SK-N-SH treated with all-trans-retinoic acid at 6 μM for 48 hours (cell line): ENCODE results near the gene ZSCAN16.

ENCODE experiments used
- ATAC-seq: fragments of 200-7000 bp; cut with Tn5 transposase; 3 replicates; pipeline ENCODE4 v1.9.1; 2020; ENCODE audit warnings: mild to moderate bottlenecking, moderate library complexity
- ARNTL ChIP-seq: fragments of 450-650 bp; formaldehyde crosslinking; IDR thresholded peaks from 2 replicates; pipeline ENCODE4 v1.5.0; 2020; ENCODE audit warnings: low read depth, mild to moderate bottlenecking, moderate library complexity, borderline replicate concordance
- BACH2 ChIP-seq: fragments of 250-450 bp; sonication (Bioruptor Pico); IDR thresholded peaks from 2 replicates; pipeline ENCODE4 v1.9.0; 2021; ENCODE audit warnings: mild to moderate bottlenecking, borderline replicate concordance
- CSDC2 ChIP-seq: fragments of 250-450 bp; sonication (Bioruptor Pico); IDR thresholded peaks from 2 replicates; pipeline ENCODE4 v1.5.0; 2020; ENCODE audit warnings: mild to moderate bottlenecking, moderate library complexity
- OSR1 ChIP-seq: fragments of 250-450 bp; sonication (Bioruptor Pico); IDR thresholded peaks from 2 replicates; pipeline ENCODE4 v1.8.0; 2022; ENCODE audit warnings: moderate library complexity, mild to moderate bottlenecking, inconsistent platforms
- PPARA ChIP-seq: fragments of 250-450 bp; sonication (Bioruptor Pico); IDR thresholded peaks from 2 replicates; pipeline ENCODE4 v1.5.0; 2020; ENCODE audit warnings: mild to moderate bottlenecking, borderline replicate concordance
- RARB ChIP-seq: fragments of 250-450 bp; sonication (Bioruptor Pico); IDR thresholded peaks from 2 replicates; pipeline ENCODE4 v1.8.0; 2021; ENCODE audit warnings: mild to moderate bottlenecking, moderate library complexity
- SNAI2 ChIP-seq: fragments of 250-450 bp; sonication (Bioruptor Pico); IDR thresholded peaks from 2 replicates; pipeline ENCODE4 v1.5.0; 2020; ENCODE audit warnings: mild to moderate bottlenecking, moderate library complexity
- TOX ChIP-seq: fragments of 250-450 bp; sonication (Bioruptor Pico); IDR thresholded peaks from 2 replicates; pipeline ENCODE4 v1.8.0; 2021; ENCODE audit warnings: mild to moderate bottlenecking, moderate library complexity, borderline replicate concordance
- ZC3H10 ChIP-seq: fragments of 250-450 bp; sonication (Bioruptor Pico); IDR thresholded peaks from 2 replicates; pipeline ENCODE4 v1.5.1; 2021; ENCODE audit warnings: mild to moderate bottlenecking, moderate library complexity
- ZFP3 ChIP-seq: fragments of 250-450 bp; sonication (Bioruptor Pico); IDR thresholded peaks from 2 replicates; pipeline ENCODE4 v1.5.0; 2020; ENCODE audit warnings: mild to moderate bottlenecking, moderate library complexity
- ZFP30 ChIP-seq: fragments of 450-650 bp; formaldehyde crosslinking; IDR thresholded peaks from 2 replicates; pipeline ENCODE4 v1.5.0; 2022; ENCODE audit warnings: mild to moderate bottlenecking, moderate library complexity
- ZNF70 ChIP-seq: fragments of 450-650 bp; formaldehyde crosslinking; IDR thresholded peaks from 2 replicates; pipeline ENCODE4 v1.5.0; 2020; ENCODE audit warnings: mild to moderate bottlenecking, moderate library complexity
- ZNF8 ChIP-seq: fragments of 450-650 bp; formaldehyde crosslinking; IDR thresholded peaks from 2 replicates; pipeline ENCODE4 v1.5.0; 2020; ENCODE audit warnings: mild to moderate bottlenecking, moderate library complexity
- TF ChIP-seq, protein P1 (sequence below): fragments of 250-450 bp; sonication (Bioruptor Pico); IDR thresholded peaks from 2 replicates; pipeline ENCODE4 v1.8.0; 2021; ENCODE audit warnings: low read depth, mild to moderate bottlenecking, moderate library complexity, borderline replicate concordance
- TF ChIP-seq, protein P2 (sequence below): fragments of 250-450 bp; sonication (Bioruptor Pico); IDR thresholded peaks from 2 replicates; pipeline ENCODE4 v1.5.1; 2021; ENCODE audit warnings: mild to moderate bottlenecking, moderate library complexity
- TF ChIP-seq, protein P3 (sequence below): fragments of 250-450 bp; sonication (Bioruptor Pico); IDR thresholded peaks from 2 replicates; pipeline ENCODE4 v1.8.0; 2020; ENCODE audit warnings: mild to moderate bottlenecking, moderate library complexity, borderline replicate concordance
- TF ChIP-seq, protein P4 (sequence below): fragments of 250-450 bp; sonication (Bioruptor Pico); IDR thresholded peaks from 2 replicates; pipeline ENCODE4 v1.5.0; 2020; ENCODE audit warnings: mild to moderate bottlenecking, moderate library complexity

Gene ZSCAN16

DNA sequence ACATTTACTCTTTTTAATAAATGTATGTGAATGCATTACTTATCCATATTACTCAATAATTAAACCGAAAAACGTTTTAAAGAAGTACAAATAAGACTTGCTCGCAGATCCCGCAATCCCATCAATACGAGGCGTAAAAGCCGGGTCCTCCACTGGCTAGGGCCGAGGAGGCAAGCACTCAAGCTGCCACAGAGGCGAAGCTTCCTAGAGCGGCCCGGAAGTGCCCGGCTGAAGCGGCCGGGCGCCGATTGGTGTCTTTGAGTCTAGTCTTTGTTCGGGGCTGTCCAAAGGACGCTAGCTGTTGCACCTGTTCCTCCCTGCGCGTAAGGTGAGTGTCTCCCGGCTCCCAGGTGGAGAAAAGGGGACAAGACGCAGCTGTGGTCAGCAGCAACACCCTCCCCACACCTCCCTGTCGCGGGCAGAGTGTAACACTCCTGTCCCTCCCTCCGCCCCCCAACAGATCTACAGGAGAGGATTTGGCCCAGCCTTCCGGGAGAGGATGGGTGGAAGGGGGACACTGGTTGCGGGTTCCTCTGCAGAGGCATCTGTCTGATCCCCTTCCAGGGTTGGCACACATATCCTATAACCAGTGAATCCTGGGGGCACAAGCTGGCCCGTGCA lies at the start of gene ZSCAN16:
ZSCAN16 (plus strand) TSS at position 260 of the 621 bp plus-strand sequence. CDS start 835 bp downstream, outside the sequence.
- ATAC-seq: peak; percentile 100

DNA sequence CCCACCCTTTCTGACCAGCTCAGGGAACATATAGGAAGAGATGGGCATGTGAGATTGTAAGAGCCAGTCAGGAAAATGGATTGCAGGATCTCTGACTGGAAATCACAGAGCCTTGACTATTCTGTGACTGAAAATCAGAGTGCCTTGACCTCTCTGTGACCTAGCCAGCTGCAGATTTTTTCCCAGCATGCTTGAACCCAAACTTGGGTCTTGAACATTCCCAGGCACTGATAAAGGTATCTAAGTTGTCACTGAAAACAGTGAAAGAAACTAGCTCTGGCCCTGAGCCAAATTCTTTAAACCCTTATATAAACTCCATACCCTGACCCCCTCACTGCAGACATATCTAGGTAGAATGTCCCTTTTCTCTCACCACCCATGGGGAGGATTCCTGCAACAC lies 46.4 kb upstream of the ZSCAN16 start:
- TF ChIP-seq, protein P1, sequence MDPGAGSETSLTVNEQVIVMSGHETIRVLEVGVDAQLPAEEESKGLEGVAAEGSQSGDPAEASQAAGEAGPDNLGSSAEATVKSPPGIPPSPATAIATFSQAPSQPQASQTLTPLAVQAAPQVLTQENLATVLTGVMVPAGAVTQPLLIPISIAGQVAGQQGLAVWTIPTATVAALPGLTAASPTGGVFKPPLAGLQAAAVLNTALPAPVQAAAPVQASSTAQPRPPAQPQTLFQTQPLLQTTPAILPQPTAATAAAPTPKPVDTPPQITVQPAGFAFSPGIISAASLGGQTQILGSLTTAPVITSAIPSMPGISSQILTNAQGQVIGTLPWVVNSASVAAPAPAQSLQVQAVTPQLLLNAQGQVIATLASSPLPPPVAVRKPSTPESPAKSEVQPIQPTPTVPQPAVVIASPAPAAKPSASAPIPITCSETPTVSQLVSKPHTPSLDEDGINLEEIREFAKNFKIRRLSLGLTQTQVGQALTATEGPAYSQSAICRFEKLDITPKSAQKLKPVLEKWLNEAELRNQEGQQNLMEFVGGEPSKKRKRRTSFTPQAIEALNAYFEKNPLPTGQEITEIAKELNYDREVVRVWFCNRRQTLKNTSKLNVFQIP: no peak
- no peak for TF ChIP-seq TOX (CRISPR knock-in tag)
- TF ChIP-seq ZNF70 (CRISPR knock-in tag): no peak
- TF ChIP-seq ZFP30 (CRISPR knock-in tag): no peak
- TF ChIP-seq RARB (CRISPR knock-in tag): no peak
- TF ChIP-seq ZC3H10 (CRISPR knock-in tag): no peak
- ATAC-seq: no peak

More for the DNA sequence above, at the start of gene ZSCAN16:
- TF ChIP-seq, protein P2, sequence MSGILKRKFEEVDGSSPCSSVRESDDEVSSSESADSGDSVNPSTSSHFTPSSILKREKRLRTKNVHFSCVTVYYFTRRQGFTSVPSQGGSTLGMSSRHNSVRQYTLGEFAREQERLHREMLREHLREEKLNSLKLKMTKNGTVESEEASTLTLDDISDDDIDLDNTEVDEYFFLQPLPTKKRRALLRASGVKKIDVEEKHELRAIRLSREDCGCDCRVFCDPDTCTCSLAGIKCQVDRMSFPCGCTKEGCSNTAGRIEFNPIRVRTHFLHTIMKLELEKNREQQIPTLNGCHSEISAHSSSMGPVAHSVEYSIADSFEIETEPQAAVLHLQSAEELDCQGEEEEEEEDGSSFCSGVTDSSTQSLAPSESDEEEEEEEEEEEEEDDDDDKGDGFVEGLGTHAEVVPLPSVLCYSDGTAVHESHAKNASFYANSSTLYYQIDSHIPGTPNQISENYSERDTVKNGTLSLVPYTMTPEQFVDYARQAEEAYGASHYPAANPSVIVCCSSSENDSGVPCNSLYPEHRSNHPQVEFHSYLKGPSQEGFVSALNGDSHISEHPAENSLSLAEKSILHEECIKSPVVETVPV (CRISPR knock-in tag): no peak
- no peak for TF ChIP-seq RARB (CRISPR knock-in tag)
- TF ChIP-seq, protein P3, sequence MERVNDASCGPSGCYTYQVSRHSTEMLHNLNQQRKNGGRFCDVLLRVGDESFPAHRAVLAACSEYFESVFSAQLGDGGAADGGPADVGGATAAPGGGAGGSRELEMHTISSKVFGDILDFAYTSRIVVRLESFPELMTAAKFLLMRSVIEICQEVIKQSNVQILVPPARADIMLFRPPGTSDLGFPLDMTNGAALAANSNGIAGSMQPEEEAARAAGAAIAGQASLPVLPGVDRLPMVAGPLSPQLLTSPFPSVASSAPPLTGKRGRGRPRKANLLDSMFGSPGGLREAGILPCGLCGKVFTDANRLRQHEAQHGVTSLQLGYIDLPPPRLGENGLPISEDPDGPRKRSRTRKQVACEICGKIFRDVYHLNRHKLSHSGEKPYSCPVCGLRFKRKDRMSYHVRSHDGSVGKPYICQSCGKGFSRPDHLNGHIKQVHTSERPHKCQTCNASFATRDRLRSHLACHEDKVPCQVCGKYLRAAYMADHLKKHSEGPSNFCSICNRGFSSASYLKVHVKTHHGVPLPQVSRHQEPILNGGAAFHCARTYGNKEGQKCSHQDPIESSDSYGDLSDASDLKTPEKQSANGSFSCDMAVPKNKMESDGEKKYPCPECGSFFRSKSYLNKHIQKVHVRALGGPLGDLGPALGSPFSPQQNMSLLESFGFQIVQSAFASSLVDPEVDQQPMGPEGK (CRISPR knock-in tag): no peak
- no peak for TF ChIP-seq ARNTL (CRISPR knock-in tag)
- no peak for TF ChIP-seq CSDC2 (CRISPR knock-in tag)

DNA sequence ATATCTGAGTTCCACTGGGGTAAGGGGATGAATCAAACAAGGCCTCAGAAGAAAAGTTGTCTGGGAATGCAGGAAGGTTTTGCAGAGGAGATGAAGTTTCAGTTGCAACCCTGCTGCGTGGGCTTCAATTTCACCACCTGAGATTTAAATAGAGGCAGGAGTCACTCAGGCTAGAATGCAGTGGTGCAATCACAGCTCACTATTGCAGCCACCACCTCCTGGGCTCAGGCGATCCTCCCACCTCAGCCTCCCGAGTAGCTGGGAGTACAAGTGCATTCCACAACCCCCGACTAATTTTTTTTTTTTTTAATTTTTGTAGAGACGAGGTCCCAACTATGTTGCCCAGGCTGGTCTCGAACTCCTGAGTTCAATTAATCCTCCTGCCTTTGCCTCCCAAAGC lies 45.6 kb upstream of the ZSCAN16 start:
- ATAC-seq: no peak
- TF ChIP-seq PPARA (CRISPR knock-in tag) (no peak), ARNTL (CRISPR knock-in tag) (no peak), ZFP30 (CRISPR knock-in tag) (no peak), ZNF8 (no peak)

DNA sequence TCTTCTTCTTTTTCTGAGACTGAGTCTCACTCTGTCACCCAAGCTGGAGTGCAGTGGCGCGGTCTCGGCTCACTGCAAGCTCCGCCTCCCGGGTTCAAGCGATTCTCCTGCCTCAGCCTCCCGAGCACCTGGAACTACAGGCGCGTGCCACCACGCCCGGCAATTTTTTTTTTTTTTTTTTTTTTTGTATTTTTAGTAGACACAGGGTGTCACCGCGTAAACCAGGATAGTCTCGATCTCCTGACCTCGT lies 44.1 kb upstream of the ZSCAN16 start, which contains the start of gene ZNF165:
ZNF165 (plus strand) TSS at position 188 of the 250 bp plus-strand sequence. CDS start 4,913 bp downstream, outside the sequence.
- ATAC-seq: peak; percentile 54

DNA sequence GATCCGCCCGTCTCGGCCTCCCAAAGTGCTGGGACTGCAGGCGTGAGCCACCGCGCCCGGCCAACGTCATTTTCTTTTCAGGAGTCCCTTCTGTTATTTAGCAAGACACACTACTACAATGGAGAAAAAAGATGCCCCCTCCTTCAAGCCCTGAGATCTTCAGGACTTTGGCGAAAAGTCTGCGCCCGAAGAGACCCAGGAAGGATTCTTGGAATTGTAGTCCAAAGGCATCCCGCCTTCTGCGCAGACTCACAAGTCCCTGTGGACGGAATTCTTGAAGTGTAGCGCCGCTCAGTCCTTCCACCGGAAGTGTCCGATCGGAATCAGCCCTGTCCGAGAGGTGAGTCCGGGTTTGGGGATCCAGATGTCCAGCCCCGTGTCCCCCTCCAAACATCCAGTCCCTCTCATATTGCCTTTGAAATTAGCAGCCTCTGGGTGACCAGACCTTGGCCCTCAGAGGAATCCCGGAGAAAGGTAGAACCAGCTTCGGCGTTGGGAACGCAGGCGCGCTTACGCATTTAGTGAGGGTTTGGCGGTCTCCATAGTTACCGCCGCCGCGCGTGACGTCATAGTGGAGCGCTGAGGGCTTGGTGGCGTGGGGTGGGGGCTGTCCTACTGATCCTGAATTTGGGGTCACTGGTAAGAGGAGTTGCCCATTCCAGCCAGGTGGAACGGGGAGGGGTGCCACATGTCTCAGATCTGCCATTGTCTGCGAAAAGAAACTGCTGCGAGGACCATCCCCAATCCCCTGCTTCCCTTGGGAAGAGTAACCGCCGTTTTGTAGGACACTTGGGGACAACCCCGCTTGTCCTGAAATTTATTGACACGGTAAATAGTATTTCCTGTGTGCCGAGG lies 43.6 kb upstream of the ZSCAN16 start:
- TF ChIP-seq, protein P4, sequence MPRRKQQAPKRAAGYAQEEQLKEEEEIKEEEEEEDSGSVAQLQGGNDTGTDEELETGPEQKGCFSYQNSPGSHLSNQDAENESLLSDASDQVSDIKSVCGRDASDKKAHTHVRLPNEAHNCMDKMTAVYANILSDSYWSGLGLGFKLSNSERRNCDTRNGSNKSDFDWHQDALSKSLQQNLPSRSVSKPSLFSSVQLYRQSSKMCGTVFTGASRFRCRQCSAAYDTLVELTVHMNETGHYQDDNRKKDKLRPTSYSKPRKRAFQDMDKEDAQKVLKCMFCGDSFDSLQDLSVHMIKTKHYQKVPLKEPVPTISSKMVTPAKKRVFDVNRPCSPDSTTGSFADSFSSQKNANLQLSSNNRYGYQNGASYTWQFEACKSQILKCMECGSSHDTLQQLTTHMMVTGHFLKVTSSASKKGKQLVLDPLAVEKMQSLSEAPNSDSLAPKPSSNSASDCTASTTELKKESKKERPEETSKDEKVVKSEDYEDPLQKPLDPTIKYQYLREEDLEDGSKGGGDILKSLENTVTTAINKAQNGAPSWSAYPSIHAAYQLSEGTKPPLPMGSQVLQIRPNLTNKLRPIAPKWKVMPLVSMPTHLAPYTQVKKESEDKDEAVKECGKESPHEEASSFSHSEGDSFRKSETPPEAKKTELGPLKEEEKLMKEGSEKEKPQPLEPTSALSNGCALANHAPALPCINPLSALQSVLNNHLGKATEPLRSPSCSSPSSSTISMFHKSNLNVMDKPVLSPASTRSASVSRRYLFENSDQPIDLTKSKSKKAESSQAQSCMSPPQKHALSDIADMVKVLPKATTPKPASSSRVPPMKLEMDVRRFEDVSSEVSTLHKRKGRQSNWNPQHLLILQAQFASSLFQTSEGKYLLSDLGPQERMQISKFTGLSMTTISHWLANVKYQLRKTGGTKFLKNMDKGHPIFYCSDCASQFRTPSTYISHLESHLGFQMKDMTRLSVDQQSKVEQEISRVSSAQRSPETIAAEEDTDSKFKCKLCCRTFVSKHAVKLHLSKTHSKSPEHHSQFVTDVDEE: peak; percentile 40; the same call in 1 of the 2 replicates
- TF ChIP-seq, protein P1: peak; percentile 55; the same call in 1 of the 2 replicates
- 0 out of 2 replicates have a peak, but pooled peaks have one; percentile 20 for TF ChIP-seq SNAI2 (CRISPR knock-in tag)
- TF ChIP-seq OSR1 (CRISPR knock-in tag): no peak
- TF ChIP-seq ZFP3 (CRISPR knock-in tag): peak; percentile 59; the same call in 1 of the 2 replicates
- TF ChIP-seq ZFP30 (CRISPR knock-in tag): no peak
- no peak for TF ChIP-seq BACH2 (CRISPR knock-in tag)
- peak; percentile 94 for ATAC-seq
